Uterus (tissue), 4 donors: ENCODE data around the gene SMAD1. TPM values are rescaled to one million over a fixed set of nuclear protein-coding genes. Genes with fewer than 3 reads are reported as not detected.

Experiments used
- DNase-seq, 2 donors: peaks; one replicate each; pipeline ENCODE4 v3.0.0-alpha.2; 2019 to 2020
- H3K27ac ChIP-seq, 2 donors: fragments of 200-600 bp; sonication (generic); 1 replicate in 1 of 2; 2 replicates in 1 of 2; pipeline ENCODE4 v1.5.1; 2016 to 2018
- H3K27me3 ChIP-seq, 2 donors: fragments of 200-600 bp; sonication (generic); one replicate each; pipeline ENCODE4 v1.5.1; 2018 to 2019; ENCODE audit warnings: control low read depth in 1 of 2
- H3K36me3 ChIP-seq, 2 donors: fragments of 200-600 bp; sonication (generic); one replicate each; pipeline ENCODE4 v1.5.1; 2019; ENCODE audit warnings: control low read depth in 1 of 2
- H3K4me1 ChIP-seq, 2 donors: fragments of 200-600 bp; sonication (generic); one replicate each; pipeline ENCODE4 v1.5.1; 2018 to 2019; ENCODE audit warnings: control low read depth in 1 of 2
- H3K4me3 ChIP-seq, 2 donors: fragments of 200-600 bp; sonication (generic); 1 replicate in 1 of 2; 2 replicates in 1 of 2; pipeline ENCODE4 v1.5.1; 2018 to 2019; ENCODE audit warnings: mild to moderate bottlenecking in 1 of 2
- H3K9me3 ChIP-seq, 2 donors: fragments of 200-600 bp; sonication (generic); one replicate each; pipeline ENCODE4 v1.5.1; 2019; ENCODE audit warnings: control low read depth in 1 of 2
- CTCF ChIP-seq, 4 experiments: fragments of 200-600 bp in 2 of 4; fragments of 450-650 bp in 2 of 4; sonication (generic) in 2 of 4; IDR thresholded peaks; one replicate each; pipeline ENCODE4 v1.5.1; 2016 to 2019; ENCODE audit warnings: antibody characterized with exemption in 4 of 4, mild to moderate bottlenecking in 2 of 4, moderate library complexity in 1 of 4
- POLR2A ChIP-seq, 2 donors: fragments of 450-650 bp; IDR thresholded peaks; one replicate each; pipeline ENCODE4 v1.6.1; 2016; ENCODE audit warnings: antibody characterized with exemption in 2 of 2, mild to moderate bottlenecking in 1 of 2, moderate library complexity in 1 of 2
- intact Hi-C: fragments of 100-400 bp; cut with DNase I; formaldehyde crosslinking; loops from one replicate; pipeline ENCODE4 v1.15.1; 2023; ENCODE audit warnings: low total_unique reads
- total RNA-seq, 4 donors: library from RNA; depleted of rRNA in 3 of 4; stranded (reverse); fragments of >200 nt in 3 of 4; gene quantifications; one replicate each; pipeline versions ENCODE4 v1.1.0 to v1.2.4, GENCODE V29; 2014 to 2023
- donor health status: DM: yes; HTN: yes; CAD: no.

The SMAD1 gene
- total RNA-seq, 4 donors from 2014 or later = 29.1 to 81.4 (median 54.3) TPM

- intact Hi-C loops = no loop called here
Measured at GRCh38 chr4:145535202-145535601, 53.5 kb downstream of the SMAD1 start.

DNA sequence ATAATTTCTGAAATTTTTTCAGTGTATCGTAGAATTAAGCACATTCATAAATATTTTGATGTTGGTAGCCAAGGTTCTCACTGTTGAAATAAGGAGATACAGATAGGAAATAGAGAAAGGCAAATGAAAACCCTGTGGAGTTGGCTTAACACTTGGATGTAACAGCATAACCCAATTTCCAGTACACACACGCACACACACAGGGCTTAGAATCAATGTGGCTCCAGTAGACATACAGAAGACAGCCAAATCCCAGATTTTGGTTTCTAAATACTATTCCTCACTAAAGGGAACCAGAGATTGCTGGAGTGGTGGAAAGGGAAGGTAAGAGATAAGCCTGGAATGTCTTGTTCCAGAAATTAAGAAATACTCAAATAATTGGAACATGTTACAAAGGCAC lies 54.4 kb downstream of the SMAD1 start:
- H3K36me3 ChIP-seq = no peaks in the 10 kb centered on the region

More at GRCh38 chr4:145535202-145535601, 53.5 kb downstream of the SMAD1 start:
- Histone ChIP-seq H3K4me3 (no peak overlapping the region), H3K36me3 (no peaks in the 10 kb centered on the region), H3K9me3 (no peaks in the 10 kb centered on the region), H3K27me3 (no peaks in the 10 kb centered on the region), H3K4me1 (peaks cover 0 to 6% of the 10 kb centered on the region in 2 donors), H3K27ac (no peak overlapping the region)
- no peak for TF ChIP-seq POLR2A (IDR thresholded peaks at IDR 0.05)
- no peak for TF ChIP-seq CTCF (IDR thresholded peaks at IDR 0.05)
- no peak for DNase-seq

DNA sequence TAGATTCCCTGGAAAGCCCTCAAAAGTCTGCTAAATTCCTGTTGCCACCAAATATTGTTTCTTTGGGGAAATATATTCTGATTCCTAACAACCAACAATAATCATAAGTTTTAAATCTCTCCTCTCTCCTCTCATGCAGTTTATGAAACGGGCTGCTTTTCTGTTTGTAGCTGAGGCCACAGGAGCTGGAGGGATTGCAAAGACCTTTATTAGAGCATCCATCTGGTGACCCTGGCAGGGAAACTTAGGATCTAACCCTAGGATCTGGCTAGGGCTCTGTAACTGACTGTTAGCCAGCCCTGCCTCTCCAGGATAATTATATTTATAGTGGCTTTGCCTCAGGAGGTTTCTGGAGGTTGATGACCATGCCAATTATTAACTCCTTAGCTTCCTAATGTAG lies 56.9 kb downstream of the SMAD1 start:
- intact Hi-C loops = no loop called here

More for the DNA sequence above, 54.4 kb downstream of the SMAD1 start:
- H3K27me3 ChIP-seq = no peaks in the 10 kb centered on the region
- no peak overlapping the region for H3K27ac ChIP-seq
- no peaks in the 10 kb centered on the region for H3K9me3 ChIP-seq
- TF ChIP-seq POLR2A (IDR thresholded peaks at IDR 0.05) = no peak
- H3K4me1 ChIP-seq = peaks cover 0 to 6% of the 10 kb centered on the region in 2 donors
- intact Hi-C loops = no loop called here
- H3K4me3 ChIP-seq = no peak overlapping the region
- no peak for DNase-seq

GRCh38 chr4:145539671-145540070 lies 58.0 kb downstream of the SMAD1 start:
- Histone ChIP-seq H3K4me3 (no peak overlapping the region), H3K4me1 (peaks cover 0 to 6% of the 10 kb centered on the region in 2 donors), H3K36me3 (no peaks in the 10 kb centered on the region), H3K27me3 (no peaks in the 10 kb centered on the region), H3K27ac (no peak overlapping the region), H3K9me3 (no peaks in the 10 kb centered on the region)
- intact Hi-C loops = no loop called here
- no peak for TF ChIP-seq POLR2A (IDR thresholded peaks at IDR 0.05)
- TF ChIP-seq CTCF (IDR thresholded peaks at IDR 0.05) = no peak
- no peak for DNase-seq

More for the DNA sequence above, 56.9 kb downstream of the SMAD1 start:
- no peak for DNase-seq
- no peak overlapping the region for H3K4me3 ChIP-seq
- TF ChIP-seq POLR2A (IDR thresholded peaks at IDR 0.05) = no peak
- H3K36me3 ChIP-seq = no peaks in the 10 kb centered on the region
- no peak overlapping the region for H3K27ac ChIP-seq
- no peaks in the 10 kb centered on the region for H3K9me3 ChIP-seq
- H3K27me3 ChIP-seq = no peaks in the 10 kb centered on the region
- peaks cover 0 to 6% of the 10 kb centered on the region in 2 donors for H3K4me1 ChIP-seq

DNA sequence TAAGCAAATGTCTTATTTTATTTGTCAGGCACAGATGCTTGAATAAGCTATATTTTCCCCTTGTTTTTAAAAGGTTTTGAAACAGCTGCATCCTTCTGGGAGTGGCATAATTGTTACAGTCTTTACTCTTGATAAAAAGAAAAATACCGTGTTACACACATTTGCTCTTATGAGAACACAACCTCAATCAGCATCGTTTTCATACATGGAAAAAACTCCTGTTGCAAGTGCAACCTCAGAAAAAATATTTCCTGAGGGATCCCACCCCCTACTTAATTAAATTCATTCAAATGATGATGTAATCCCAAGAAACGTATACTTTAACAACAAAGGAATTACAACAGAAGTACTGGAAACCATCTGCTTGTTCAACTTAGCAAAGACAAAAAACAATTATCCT lies 58.6 kb downstream of the SMAD1 start:
- no peak for DNase-seq
- Histone ChIP-seq H3K9me3 (no peaks in the 10 kb centered on the region), H3K27ac (no peak overlapping the region), H3K4me3 (no peak overlapping the region), H3K27me3 (no peaks in the 10 kb centered on the region), H3K4me1 (peaks cover 0 to 6% of the 10 kb centered on the region in 2 donors), H3K36me3 (no peaks in the 10 kb centered on the region)
- TF ChIP-seq POLR2A (IDR thresholded peaks at IDR 0.05) = no peak
- TF ChIP-seq CTCF (IDR thresholded peaks at IDR 0.05) = no peak
- intact Hi-C loops = no loop called here

- H3K27ac ChIP-seq = peak overlapping the region in 1 of 2 donors; percentile 34
- no peaks in the 10 kb centered on the region for H3K9me3 ChIP-seq
- H3K4me1 ChIP-seq = peaks cover 0 to 6% of the 10 kb centered on the region in 2 donors
- H3K4me3 ChIP-seq = no peak overlapping the region
- intact Hi-C loops = no loop called here
- no peak for DNase-seq
- no peaks in the 10 kb centered on the region for H3K27me3 ChIP-seq
- TF ChIP-seq POLR2A (IDR thresholded peaks at IDR 0.05) (no peak), CTCF (IDR thresholded peaks at IDR 0.05) (no peak)
- H3K36me3 ChIP-seq = no peaks in the 10 kb centered on the region
Measured at GRCh38 chr4:145541346-145541745, 59.7 kb downstream of the SMAD1 start.
